Activated CD4-positive, alpha-beta T cell treated with anti-CD3 and anti-CD28 coated beads for 48 hours (primary cell): ENCODE data around the gene NOXA1.
"Not testable (repeated sequence)": the region's sequence is repeated elsewhere in the genome, so short reads cannot be mapped to it uniquely, and the experiment has no call there.

Experiments
- DNase-seq: peaks from one replicate; pipeline ENCODE4 v3.0.0-alpha.2; 2020

NOXA1 gene

DNA sequence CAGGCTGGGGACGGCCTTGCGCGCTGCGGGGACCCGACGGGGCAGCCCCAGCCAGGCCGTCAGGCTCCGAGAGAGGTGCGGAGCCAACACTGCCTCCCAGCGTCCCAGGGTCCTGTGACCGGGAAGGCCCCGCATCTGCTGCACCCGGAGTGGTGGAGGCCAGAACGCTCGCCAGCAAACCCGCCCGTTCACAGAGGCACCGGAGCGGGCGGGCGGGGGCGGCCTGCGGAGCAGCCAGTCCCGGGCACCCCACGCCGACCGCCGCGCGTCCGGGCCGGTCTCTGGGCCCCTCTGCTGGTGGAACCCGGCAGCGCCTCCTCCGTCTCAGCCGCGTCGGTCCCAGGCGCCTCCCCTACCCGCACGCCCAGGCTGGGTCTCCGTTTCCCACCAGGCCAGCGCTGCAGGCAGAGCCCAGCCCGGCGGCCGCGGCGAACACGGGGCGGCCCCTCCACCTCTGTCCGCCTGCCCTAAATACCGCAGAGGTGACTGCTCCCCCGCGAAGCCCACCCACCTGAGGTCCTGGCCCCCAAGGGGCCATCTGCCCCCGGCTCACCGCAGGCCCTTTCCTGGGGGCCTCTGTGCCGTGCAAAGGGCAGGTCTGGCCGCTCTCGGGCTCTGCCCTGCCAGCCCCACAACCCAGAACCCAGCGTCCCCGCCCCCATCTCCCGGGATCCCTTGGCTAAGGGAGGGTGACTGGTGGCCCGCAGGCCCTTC, 16.2 kb upstream of the NOXA1 start:
- peak; percentile 81 for DNase-seq

GRCh38 chr9:137407590-137408300, 15.4 kb upstream of the NOXA1 start:
- no peak for DNase-seq

- no peak for DNase-seq
These were observed 14.4 kb upstream of the NOXA1 start for GRCh38 chr9:137408651-137409405.

- DNase-seq = no peak
These were observed 13.7 kb upstream of the NOXA1 start for GRCh38 chr9:137409515-137409914.

DNA sequence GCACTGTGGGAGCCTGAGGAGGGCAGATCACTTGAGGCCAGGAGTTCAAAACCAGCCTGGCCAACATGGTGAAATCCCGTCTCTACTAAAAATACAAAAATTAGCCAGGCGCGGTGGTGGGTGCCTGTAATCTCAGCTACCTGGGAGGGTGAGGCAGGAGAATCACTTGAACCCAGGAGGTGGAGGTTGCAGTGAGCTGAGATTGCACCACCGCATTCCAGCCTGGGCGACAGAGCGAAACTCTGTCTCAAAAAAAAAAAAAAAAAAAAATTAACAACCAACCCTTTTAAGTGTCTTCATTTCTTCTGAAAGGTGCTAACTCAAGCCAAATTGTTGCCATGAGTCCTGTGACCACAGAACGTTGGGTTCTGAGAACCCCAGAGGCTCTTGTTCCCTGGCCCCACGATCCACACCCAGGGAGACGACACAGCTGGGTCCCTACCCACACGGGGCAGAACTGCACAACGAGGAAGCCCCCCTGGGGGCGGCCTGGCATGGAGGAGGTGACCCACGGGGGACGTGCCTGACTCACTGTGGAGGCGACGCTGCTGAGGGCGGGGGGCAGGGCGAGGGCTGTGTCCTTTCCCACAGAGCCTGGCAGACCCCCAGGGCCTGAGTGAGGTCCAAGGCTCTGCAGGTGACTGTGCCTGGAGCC, 12.8 kb upstream of the NOXA1 start:
- DNase-seq = not testable (repeated sequence)

GRCh38 chr9:137410891-137411249, 12.3 kb upstream of the NOXA1 start:
- no peak for DNase-seq

GRCh38 chr9:137411260-137411644, 11.9 kb upstream of the NOXA1 start:
- no peak for DNase-seq

DNA sequence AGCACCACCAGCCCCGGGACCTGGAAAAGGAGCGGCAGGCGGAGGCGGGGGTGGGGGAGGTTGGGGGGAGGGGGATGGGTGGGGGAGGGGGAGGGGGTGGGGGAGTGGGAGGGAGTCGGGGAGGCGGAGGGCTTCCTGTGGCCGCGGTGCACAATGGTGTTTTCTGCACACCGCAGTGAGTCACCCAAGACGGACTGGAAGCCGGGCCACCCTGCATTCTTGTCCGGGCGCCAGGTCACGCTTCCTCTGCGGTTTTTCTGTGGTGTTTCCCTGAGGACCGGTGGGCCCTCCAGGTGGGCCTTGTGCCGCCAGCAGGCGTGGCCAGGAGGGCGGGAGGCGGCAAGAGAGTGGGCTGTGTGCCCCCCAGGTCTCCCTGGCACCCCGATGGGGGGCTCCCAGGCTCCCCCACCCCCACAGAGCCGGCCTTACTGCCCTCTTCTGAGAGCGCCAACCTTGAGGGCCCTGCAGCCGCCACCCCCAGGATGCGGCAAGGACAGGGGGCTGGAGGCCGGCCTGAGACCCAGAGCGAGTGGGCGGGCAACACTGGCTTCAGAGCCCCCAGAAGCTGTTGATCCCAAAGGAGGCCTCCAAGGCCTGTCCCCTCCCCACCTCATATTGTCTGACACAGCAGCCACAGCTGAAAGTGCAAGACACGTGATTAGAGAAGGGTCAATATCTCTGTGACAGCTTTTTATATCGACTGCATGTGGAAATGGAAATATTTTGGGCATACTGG, 11.4 kb upstream of the NOXA1 start:
- peak; percentile 58 for DNase-seq

DNA sequence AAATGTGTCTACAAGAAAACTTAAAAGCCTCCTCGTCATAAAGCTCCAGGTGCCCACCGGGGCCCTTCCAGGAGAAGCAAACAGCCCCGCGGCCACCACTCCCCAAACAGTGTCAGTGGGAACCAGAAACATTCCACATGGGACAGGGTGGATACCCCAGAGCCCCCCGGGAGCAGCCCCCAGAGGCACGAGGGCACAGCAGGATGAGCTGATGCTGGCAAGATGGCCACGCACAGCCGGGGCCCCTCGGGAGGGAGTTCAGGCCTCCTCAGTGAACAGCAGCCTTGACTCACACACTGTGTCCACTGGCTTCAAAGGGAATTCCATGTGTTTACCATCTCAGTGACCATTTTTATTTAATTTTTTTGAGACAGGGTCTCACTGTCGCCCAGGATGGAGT, 10.8 kb upstream of the NOXA1 start:
- no peak for DNase-seq

DNA sequence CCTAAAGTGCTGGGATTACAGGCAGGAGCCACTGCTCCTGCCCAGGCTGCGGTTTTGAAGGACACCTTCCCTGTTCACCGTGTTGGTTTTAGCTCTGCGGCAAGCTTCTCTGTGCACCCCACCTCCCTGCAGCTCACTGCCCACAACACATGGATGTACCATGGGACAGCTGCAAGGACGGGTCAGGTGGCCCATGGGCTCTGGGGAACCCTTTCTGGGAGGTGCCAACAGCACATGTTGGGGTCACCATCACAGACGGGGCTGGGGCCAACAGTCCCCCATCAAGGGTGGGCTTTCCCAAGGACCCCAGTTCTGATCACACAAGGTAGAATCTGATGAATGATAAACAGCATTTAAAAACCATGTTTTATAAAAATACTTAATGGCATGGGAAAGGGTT, 7.7 kb upstream of the NOXA1 start:
- DNase-seq = no peak

DNA sequence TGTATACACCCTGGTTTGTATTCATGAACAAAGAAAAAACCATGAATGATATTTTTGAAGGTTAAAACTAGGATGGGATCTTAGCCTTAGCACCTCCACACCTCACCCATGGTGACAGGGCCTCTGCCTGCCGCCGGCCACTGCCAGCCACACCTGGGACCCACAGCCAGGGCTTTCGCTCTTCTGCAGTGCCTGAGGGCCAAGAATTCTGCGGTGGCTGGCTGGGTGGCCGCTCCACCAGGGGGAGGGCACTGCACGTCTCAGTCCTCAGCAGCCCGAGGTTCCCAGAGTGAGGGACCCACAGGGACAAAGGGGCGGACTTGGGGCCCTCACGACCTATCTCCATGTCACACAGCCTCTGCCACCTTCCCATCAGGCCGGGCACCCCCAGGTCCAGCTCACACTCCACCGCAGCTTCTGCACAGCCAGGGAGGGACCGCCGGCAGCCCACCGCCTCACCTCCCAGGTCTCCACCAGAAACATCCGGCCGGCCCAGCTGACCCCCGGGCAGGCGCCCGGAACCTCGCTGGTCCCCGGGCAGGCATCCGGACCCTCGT, 7.1 kb upstream of the NOXA1 start:
- no peak for DNase-seq

GRCh38 chr9:137416563-137417151, 6.5 kb upstream of the NOXA1 start:
- no peak for DNase-seq

DNA sequence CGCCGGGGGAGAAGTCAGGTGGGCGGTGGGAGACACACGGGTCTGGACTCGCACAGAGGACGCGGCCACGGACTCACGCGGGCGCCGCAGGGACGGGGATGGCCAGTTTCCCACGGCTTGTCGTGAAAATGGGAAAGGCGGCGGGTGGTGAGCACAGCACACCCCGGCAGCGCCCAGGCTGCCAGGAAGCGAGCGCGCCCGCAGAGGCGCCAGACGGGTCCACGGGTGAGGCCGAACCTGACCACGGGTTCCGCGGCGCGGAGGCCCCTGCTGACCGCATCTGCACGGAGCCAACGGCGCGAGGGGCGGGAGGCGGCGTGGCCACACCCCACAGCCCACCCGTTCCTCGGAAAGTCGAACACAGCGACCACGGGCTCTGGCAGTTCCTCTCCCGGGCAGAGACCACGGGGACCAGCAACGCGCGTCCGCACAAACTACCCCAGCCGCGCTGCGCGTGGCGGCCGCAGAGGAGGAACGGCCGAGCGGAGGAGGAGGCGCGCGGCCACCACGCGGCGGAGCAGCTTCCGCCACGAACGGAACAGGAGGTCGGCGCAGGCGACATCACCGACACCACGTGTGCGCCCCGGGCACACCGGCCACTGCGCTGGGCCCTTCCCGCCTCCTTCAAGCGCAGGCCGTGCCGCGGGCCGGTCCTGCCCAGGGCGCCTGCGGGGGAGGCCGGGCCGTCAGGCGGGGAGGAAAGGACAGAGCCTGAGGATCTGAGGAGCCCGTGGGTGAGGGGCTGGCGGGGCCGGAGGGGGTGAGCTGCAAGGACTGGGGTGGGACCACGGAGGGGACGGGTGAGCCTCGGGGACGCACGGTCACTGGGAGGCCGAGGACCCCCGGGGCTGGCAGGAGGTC, 5.8 kb upstream of the NOXA1 start:
- no peak for DNase-seq

- DNase-seq = no peak
These were observed 1.2 kb upstream of the NOXA1 start for GRCh38 chr9:137421838-137422603.

DNA sequence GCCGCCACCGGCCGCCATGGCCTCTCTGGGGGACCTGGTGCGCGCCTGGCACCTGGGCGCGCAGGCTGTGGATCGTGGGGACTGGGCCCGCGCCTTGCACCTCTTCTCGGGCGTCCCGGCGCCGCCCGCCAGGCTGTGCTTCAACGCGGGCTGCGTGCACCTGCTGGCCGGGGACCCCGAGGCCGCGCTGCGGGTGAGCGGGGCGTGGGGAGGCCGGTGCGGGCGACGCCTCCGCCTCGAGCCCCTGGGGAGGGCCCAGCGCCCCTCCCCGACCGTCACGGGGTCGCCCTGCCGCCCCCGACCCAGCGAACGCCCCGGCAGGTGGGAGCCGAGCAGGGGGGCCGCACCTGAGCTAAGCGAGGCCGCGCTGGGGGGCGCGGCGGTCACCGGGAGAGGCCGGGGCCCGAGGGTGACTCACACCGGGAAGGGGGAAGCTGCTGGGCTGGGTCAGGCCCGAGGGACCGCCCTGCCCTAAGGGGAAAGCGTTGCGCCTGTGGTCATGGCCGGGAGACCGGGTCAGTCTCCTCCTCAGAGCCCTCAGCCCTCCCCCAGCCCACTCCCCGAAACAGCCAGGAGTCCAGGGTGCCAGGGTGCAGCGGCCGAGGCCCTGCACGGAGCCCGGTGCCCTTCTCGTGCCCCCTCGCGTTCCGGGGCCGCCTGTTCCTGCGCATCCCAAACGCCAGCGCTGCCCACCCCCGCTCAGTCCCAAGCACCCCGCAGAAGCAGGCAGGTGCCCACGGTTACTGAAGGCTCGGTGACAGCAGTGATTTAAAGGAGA, 510 bp downstream of the NOXA1 start:
- DNase-seq = no peak

DNA sequence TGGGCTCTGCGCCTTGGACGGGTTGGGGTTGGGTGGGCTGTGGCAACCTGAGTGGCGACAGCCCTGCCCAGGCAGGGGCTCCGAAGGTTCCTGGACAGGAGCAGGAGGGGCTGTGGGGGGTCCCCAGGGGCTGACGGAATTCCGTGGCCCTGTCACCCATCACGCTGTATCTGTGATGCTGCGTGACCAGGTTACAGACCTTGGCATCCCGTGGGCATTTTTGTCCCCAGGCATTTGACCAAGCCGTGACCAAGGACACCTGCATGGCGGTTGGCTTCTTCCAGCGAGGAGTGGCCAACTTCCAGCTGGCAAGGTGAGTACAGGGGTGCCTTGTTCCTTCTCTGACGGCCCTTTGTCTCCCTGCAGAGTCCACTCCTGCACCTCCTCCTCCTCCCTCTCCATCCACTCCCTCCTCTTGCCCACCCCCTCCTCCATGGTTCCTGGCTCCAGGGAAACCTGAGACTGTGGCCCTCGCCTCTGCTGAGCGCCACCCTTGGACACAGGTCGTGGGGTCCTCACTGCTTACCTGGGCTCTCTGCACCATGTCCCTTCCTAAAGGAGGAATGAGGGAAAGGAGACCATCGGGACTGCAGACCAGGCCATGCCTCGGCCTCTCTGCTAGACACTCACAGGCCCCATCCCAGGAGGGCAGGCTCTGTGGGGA, 3.0 kb downstream of the NOXA1 start:
- no peak for DNase-seq

DNA sequence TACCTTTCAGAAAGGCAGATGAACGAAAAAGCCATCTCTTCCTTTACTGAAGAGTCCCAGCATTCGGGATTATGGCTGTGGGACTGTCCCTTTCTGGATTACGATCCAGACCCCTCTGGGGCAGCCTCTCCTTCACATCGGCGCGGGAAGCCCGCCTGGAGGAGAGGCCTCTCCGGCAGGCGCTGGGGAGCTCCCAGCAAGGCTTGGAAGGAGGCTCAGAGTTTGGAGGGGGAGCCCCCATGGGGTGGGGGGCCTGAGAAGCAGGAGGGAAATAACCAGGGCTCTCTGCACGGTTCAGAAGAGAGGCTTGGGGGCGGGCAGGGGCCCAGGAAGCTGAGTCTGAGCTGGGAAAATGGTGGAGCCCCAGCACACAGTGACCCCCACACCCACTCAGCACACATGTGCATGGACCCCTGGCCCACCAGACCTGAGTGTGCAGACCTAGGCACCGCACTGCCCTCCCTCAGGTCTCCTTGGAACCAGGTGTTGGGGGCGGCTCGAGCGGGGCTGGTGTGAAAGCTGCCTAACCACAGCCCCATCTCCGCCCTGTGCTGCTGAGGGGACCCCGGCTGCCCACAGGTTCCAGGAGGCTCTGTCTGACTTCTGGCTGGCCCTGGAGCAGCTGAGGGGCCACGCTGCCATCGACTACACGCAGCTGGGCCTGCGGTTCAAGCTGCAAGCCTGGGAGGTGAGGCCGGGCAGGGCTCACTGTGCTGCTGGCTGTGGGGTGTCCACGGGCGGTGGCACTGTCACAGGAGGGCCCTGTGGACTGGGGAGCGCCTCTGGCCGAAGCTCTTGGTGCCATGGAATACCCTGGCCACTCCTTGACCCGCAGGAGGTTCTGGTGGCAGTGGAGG, 4.5 kb downstream of the NOXA1 start:
- DNase-seq = no peak

- no peak for DNase-seq
These were observed 5.1 kb downstream of the NOXA1 start for GRCh38 chr9:137428311-137428630.
